Smooth muscle cell of the brain vasculature (primary cell): ENCODE data around the gene CRX.
"Not testable (repeated sequence)": the region's sequence is repeated elsewhere in the genome, so short reads cannot be mapped to it uniquely, and the experiment has no call there.

Experiments
- DNase-seq: peaks from one replicate; pipeline ENCODE4 v3.0.0-alpha.2; 2012; ENCODE audit warnings: low read depth, low spot score

Gene CRX

GRCh38 chr19:47859838-47860237 lies 38.1 kb downstream of the CRX start:
- DNase-seq, result not testable (repeated sequence)

- no peak for DNase-seq
Observed at GRCh38 chr19:47860602-47861297, 39.0 kb downstream of the CRX start.

GRCh38 chr19:47861630-47862029 lies 39.9 kb downstream of the CRX start:
- no peak for DNase-seq

- peak; percentile 23 for DNase-seq
Observed at GRCh38 chr19:47863514-47863936, 41.8 kb downstream of the CRX start.

GRCh38 chr19:47865166-47865565 lies 43.4 kb downstream of the CRX start:
- DNase-seq, result no peak

GRCh38 chr19:47878906-47879305 lies 57.2 kb downstream of the CRX start:
- DNase-seq, result no peak

GRCh38 chr19:47879385-47879784 lies 57.6 kb downstream of the CRX start:
- DNase-seq, result not testable (repeated sequence)

GRCh38 chr19:47881757-47882156 lies 60.0 kb downstream of the CRX start:
- no peak for DNase-seq

GRCh38 chr19:47882890-47883289 lies 61.2 kb downstream of the CRX start:
- DNase-seq, result no peak

- no peak for DNase-seq
Observed at GRCh38 chr19:47885067-47885463, 63.3 kb downstream of the CRX start.

- DNase-seq, result no peak
Observed at GRCh38 chr19:47886010-47886559, 64.3 kb downstream of the CRX start, which contains the start of gene SULT2A1. SULT2A1 (minus strand) TSS chr19:47886315; CDS start chr19:47886257, 58 bp downstream.

- DNase-seq, result no peak
Observed at GRCh38 chr19:47890865-47891621, 69.3 kb downstream of the CRX start.

- no peak for DNase-seq
Observed at GRCh38 chr19:47891622-47891922, 69.8 kb downstream of the CRX start.

GRCh38 chr19:47891923-47892666 lies 70.4 kb downstream of the CRX start:
- no peak for DNase-seq
